GM12878 (cell line): Measurements from ENCODE around the gene PSORS1C2. TPM values are rescaled to one million over a fixed set of nuclear protein-coding genes. Genes with fewer than 3 reads are reported as not detected.

Source experiments
- ATAC-seq: fragments of 200-7000 bp; cut with Tn5 transposase; 3 replicates; pipeline ENCODE4 v1.9.1; 2020; ENCODE audit warnings: mild to moderate bottlenecking, moderate library complexity
- BruUV-seq: library from RNA; stranded (reverse); fragments of 400-500 nt; replicated peaks from 2 replicates; lab custom pipeline; 2021; lab: Mats Ljungman, UMichigan
- CTCF ChIA-PET: fragments of 300-600 bp; sonication (Branson Sonifier 250); formaldehyde crosslinking; extraction: SDS; loops from one replicate; lab custom pipeline; 2021; ENCODE audit warnings: inconsistent platforms; lab: Yijun Ruan, JAX
- POLR2A ChIA-PET: fragments of 350-600 bp; formaldehyde crosslinking; extraction: SDS; loops from one replicate; lab custom pipeline; 2021; ENCODE audit warnings: inconsistent platforms; lab: Charles Lee
- RAD21 ChIA-PET: fragments of 300-600 bp; sonication (Branson Sonifier 250); formaldehyde crosslinking; loops from one replicate; lab custom pipeline; 2023; ENCODE audit warnings: antibody characterized with exemption; ENCODE audit not compliant: unreplicated experiment; lab: Charles Lee
- SMC1A ChIA-PET: fragments of 300-600 bp; sonication (Branson Sonifier 250); formaldehyde crosslinking; loops from one replicate; lab custom pipeline; 2023; ENCODE audit not compliant: unreplicated experiment, uncharacterized antibody; lab: Charles Lee
- DNase-seq: peaks from one replicate; pipeline ENCODE4 v3.0.0-alpha.2; 2011; ENCODE audit warnings: low read depth, low spot score
- FAIRE-seq: peaks from 3 replicates; lab custom pipeline; 2011; peaks lifted over from hg19 to GRCh38; lab: Jason Lieb, UNC
- H2AFZ ChIP-seq: 2 replicates; pipeline ENCODE4 v1.6.0; 2011; ENCODE audit warnings: low read depth, low read length, control low read depth; ENCODE audit not compliant: control insufficient read depth
- H3K27ac ChIP-seq: 2 replicates; pipeline ENCODE4 v1.5.1; 2011; ENCODE audit warnings: control low read depth; ENCODE audit not compliant: control insufficient read depth, insufficient read depth
- H3K27me3 ChIP-seq, 2 experiments: replicated peaks in 1 of 2; 2 replicates each; pipeline versions ENCODE4 v1.6.0 to v1.6.1; 2011; ENCODE audit warnings: low read length in 1 of 2; ENCODE audit not compliant: control insufficient read depth in 2 of 2, insufficient read depth in 2 of 2
- H3K36me3 ChIP-seq, 2 experiments: 2 replicates each; pipeline ENCODE4 v1.5.1; 2011; ENCODE audit warnings: low read length in 1 of 2; ENCODE audit not compliant: control insufficient read depth in 2 of 2, insufficient read depth in 2 of 2
- H3K4me1 ChIP-seq: 2 replicates; pipeline ENCODE4 v1.6.1; 2011; ENCODE audit warnings: mild to moderate bottlenecking, low read length, moderate library complexity, mixed read lengths; ENCODE audit not compliant: control insufficient read depth, insufficient read depth
- H3K4me2 ChIP-seq: 2 replicates; pipeline ENCODE4 v1.6.0; 2011; ENCODE audit warnings: control low read depth; ENCODE audit not compliant: control insufficient read depth, insufficient read depth
- H3K4me3 ChIP-seq: fragments of 200-600 bp; sonication (generic); 2 replicates; pipeline ENCODE4 v1.5.1; 2016
- H3K79me2 ChIP-seq: 2 replicates; pipeline ENCODE4 v1.6.0; 2011; ENCODE audit warnings: low read length; ENCODE audit not compliant: control insufficient read depth, insufficient read depth
- H3K9ac ChIP-seq: 2 replicates; pipeline ENCODE4 v1.8.0; 2011; ENCODE audit warnings: low read length, control low read depth, mixed read lengths; ENCODE audit not compliant: control insufficient read depth, insufficient read depth
- H3K9me3 ChIP-seq: replicated peaks from 3 replicates; pipeline ENCODE4 v1.5.1; 2011; ENCODE audit warnings: mild to moderate bottlenecking, low read length; ENCODE audit not compliant: control insufficient read depth, insufficient read depth
- H4K20me1 ChIP-seq: 2 replicates; pipeline ENCODE4 v1.6.0; 2011; ENCODE audit not compliant: control insufficient read depth, insufficient read depth
- BRCA1 ChIP-seq: IDR thresholded peaks from 2 replicates; pipeline ENCODE4 v1.6.1; 2011; ENCODE audit warnings: low read depth, low read length, improper control_type of control experiment
- CREM ChIP-seq: IDR thresholded peaks from 2 replicates; pipeline ENCODE4 v1.6.1; 2014; ENCODE audit warnings: antibody characterized with exemption, low read depth
- E2F4 ChIP-seq: IDR thresholded peaks from 2 replicates; pipeline ENCODE4 v1.6.1; 2012; ENCODE audit warnings: low read depth, low read length, improper control_type of control experiment
- EP300 ChIP-seq, 2 experiments: fragments of 150-350 bp in 1 of 2; IDR thresholded peaks; 2 replicates each; pipeline ENCODE4 v1.6.1; 2011 to 2012; ENCODE audit warnings: low read depth in 2 of 2, low read length in 2 of 2, borderline replicate concordance in 1 of 2, improper control_type of control experiment in 1 of 2, inconsistent platforms in 1 of 2; ENCODE audit not compliant: control insufficient read depth in 1 of 2
- FOXM1 ChIP-seq: IDR thresholded peaks from 2 replicates; pipeline ENCODE4 v1.6.1; 2012; ENCODE audit warnings: low read depth, mild to moderate bottlenecking, inconsistent platforms, low read length, moderate library complexity
- IKZF1 ChIP-seq: fragments of 450-650 bp; conservative IDR thresholded peaks from 2 replicates; pipeline ENCODE4 v1.6.1; 2017; ENCODE audit warnings: antibody characterized with exemption, mild to moderate bottlenecking
- IRF4 ChIP-seq: IDR thresholded peaks from 2 replicates; pipeline ENCODE4 v1.6.1; 2011; ENCODE audit warnings: low read depth, low read length
- JUND ChIP-seq: IDR thresholded peaks from 2 replicates; pipeline ENCODE4 v1.6.1; 2012; ENCODE audit warnings: low read depth, mild to moderate bottlenecking, low read length, improper control_type of control experiment, moderate library complexity
- KDM1A ChIP-seq: fragments of 200-600 bp; sonication (generic); IDR thresholded peaks from 2 replicates; pipeline ENCODE4 v1.6.1; 2016; ENCODE audit warnings: borderline replicate concordance
- MYB ChIP-seq: fragments of 150-350 bp; IDR thresholded peaks from 2 replicates; pipeline ENCODE4 v1.6.1; 2014; ENCODE audit warnings: mild to moderate bottlenecking, low read depth, low read length, borderline replicate concordance
- MYC ChIP-seq: IDR thresholded peaks from 2 replicates; pipeline ENCODE4 v1.6.1; 2011; ENCODE audit warnings: mild to moderate bottlenecking, low read length, moderate library complexity, inconsistent platforms; ENCODE audit not compliant: insufficient read depth, insufficient replicate concordance, insufficient read length, severe bottlenecking
- NR2C1 ChIP-seq: fragments of 450-650 bp; IDR thresholded peaks from 2 replicates; pipeline ENCODE4 v1.6.1; 2017; ENCODE audit warnings: antibody characterized with exemption, mild to moderate bottlenecking, moderate library complexity
- NR2F1 ChIP-seq: fragments of 450-650 bp; conservative IDR thresholded peaks from 2 replicates; pipeline ENCODE4 v1.6.1; 2017; ENCODE audit warnings: mild to moderate bottlenecking
- RUNX3 ChIP-seq: IDR thresholded peaks from 2 replicates; pipeline ENCODE4 v1.6.1; 2012; ENCODE audit warnings: low read length, inconsistent platforms
- SIX5 ChIP-seq: IDR thresholded peaks from 2 replicates; pipeline ENCODE4 v1.6.1; 2011; ENCODE audit warnings: mild to moderate bottlenecking, low read depth, low read length, moderate library complexity; ENCODE audit not compliant: severe bottlenecking
- SMC3 ChIP-seq: IDR thresholded peaks from 2 replicates; pipeline ENCODE4 v1.6.1; 2011; ENCODE audit warnings: low read length, improper control_type of control experiment, borderline replicate concordance
- TCF7 ChIP-seq: IDR thresholded peaks from 2 replicates; pipeline ENCODE4 v1.6.1; 2014; ENCODE audit warnings: antibody characterized with exemption, borderline replicate concordance
- ZBED1 ChIP-seq: IDR thresholded peaks from 2 replicates; pipeline ENCODE4 v1.6.1; 2016; ENCODE audit warnings: borderline replicate concordance
- ZBTB33 ChIP-seq: fragments of 450-650 bp; IDR thresholded peaks from 2 replicates; pipeline ENCODE4 v1.6.1; 2017; ENCODE audit warnings: mild to moderate bottlenecking
- ZNF217 ChIP-seq: fragments of 450-650 bp; IDR thresholded peaks from 2 replicates; pipeline ENCODE4 v1.6.1; 2017; ENCODE audit warnings: antibody characterized with exemption, mild to moderate bottlenecking
- WGBS: methylation state at CpG from one replicate; pipeline ENCODE4 v1.1.6; 2016; ENCODE audit warnings: low lambda C conversion rate; ENCODE audit not compliant: insufficient replicate concordance, insufficient coverage; ENCODE audit errors: missing lambda C conversion rate; 5-methylcytosine and 5-hydroxymethylcytosine counted together
- in situ Hi-C: fragments of 300-500 bp; cut with MboI; formaldehyde crosslinking; loops from 9 replicates; pipeline ENCODE4 v1.14.3; 2018; ENCODE audit warnings: mixed read lengths
- intact Hi-C: fragments of 100-400 bp; cut with micrococcal nuclease; formaldehyde crosslinking; loops from one replicate; pipeline ENCODE4 v1.14.2; 2022; ENCODE audit not compliant: unreplicated experiment
- polyA plus RNA-seq, 11 experiments: library from polyadenylated mRNA; depleted of rRNA in 4 of 11; unstranded in 6 of 11; stranded (reverse) in 5 of 11; fragments of >200 nt; fragmentation: Nextera tagmentation in 4 of 11; fragmentation: Illumina TruSeq in 1 of 11; extraction: Ambion mirVana in 4 of 11; extraction: Trizol in 1 of 11; gene quantifications; 1 replicate in 1 of 11; 2 replicates in 10 of 11; pipeline versions ENCODE4 v1.2.1 to v1.2.3, GENCODE V29; 2011 to 2016; ENCODE audit warnings: inconsistent platforms in 2 of 11, missing spikeins in 2 of 11, low read depth in 1 of 11
- total RNA-seq, 4 experiments: library from RNA; depleted of rRNA in 3 of 4; stranded (reverse); fragments of >200 nt in 3 of 4; fragmentation: Illumina TruSeq in 1 of 4; extraction: Trizol in 1 of 4; gene quantifications; 2 replicates each; pipeline versions ENCODE4 v1.2.1 to v1.2.3, GENCODE V29; 2013 to 2021

The PSORS1C2 gene
- total and polyA plus RNA-seq, 10 of the 15 experiments (the other 5 are each of a cell fraction or from before 2014, with no cell fraction given), result not detected

- TF ChIP-seq TCF7, result no peak
- no peak for TF ChIP-seq JUND
- no peak for TF ChIP-seq SIX5
- no peak for TF ChIP-seq BRCA1
- no peak for TF ChIP-seq NR2C1
- no peak for TF ChIP-seq MYB
These were observed 40.1 kb upstream of the PSORS1C2 start (continued) for GRCh38 chr6:31179042-31179386.

GRCh38 chr6:31178143-31179041 is 39.5 kb upstream of the PSORS1C2 start:
- CTCF ChIA-PET, result interaction anchor here (0.6 to 1.0 kb wide), 2 partner anchors 18 to 221 kb away, joined by 3 read pairs; no protein-coding TSS in a partner anchor
- WGBS, result 11% methylated on average over 8 of the region's 8 CpGs
- Histone ChIP-seq H3K4me1 (peaks cover 14% of the 10 kb centered on the region), H4K20me1 (no peaks in the 10 kb centered on the region), H3K36me3 (0 out of 4 replicates have a peak, but pooled peaks cover 0 to 2% of the 10 kb centered on the region in 2 experiments), H3K9ac (no peak overlapping the region), H3K79me2 (no peaks in the 10 kb centered on the region; the same call in none of the 2 replicates), H2AFZ (peak overlapping the region; percentile 48), H3K27ac (peak overlapping the region; percentile 33), H3K4me2 (peak overlapping the region; percentile 80), H3K4me3 (no peak overlapping the region), H3K9me3 (no peaks in the 10 kb centered on the region), H3K27me3 (no peaks in the 10 kb centered on the region)
- FAIRE-seq (peak; percentile 70), ATAC-seq (peak; percentile 88), DNase-seq (no peak)
- POLR2A ChIA-PET, result interaction anchor here (0.8 kb wide), 1 partner anchor 16 kb away, joined by 3 read pairs; no protein-coding TSS in a partner anchor
- RAD21 ChIA-PET, result interaction anchor here (1.2 kb wide), 1 partner anchor 13 kb away, joined by 3 read pairs; no protein-coding TSS in a partner anchor
- in situ Hi-C loops (no loop called here), intact Hi-C loops (no loop called here)
- SMC1A ChIA-PET, result interaction anchor here (1.0 kb wide), 2 partner anchors 12 to 15 kb away, joined by 3 read pairs; no protein-coding TSS in a partner anchor
- BruUV-seq, result no TSS peak
- TF ChIP-seq ZBED1, result 0 out of 2 replicates have a peak, but pooled peaks have one; percentile 18
- peak; percentile 44; the same call in 1 of the 2 replicates for TF ChIP-seq NR2F1
- TF ChIP-seq EP300 (IDR thresholded peaks at IDR 0.05; ENCODE audit: borderline replicate concordance in 1 of 2, control insufficient read depth in 1 of 2, low read depth in 2 of 2, low read length in 2 of 2), result no peak
- peak; percentile 29; the same call in 1 of the 2 replicates for TF ChIP-seq FOXM1
- TF ChIP-seq TCF7, result 0 out of 2 replicates have a peak, but pooled peaks have one; percentile 33
- peak; percentile 34; the same call in 1 of the 2 replicates for TF ChIP-seq IKZF1
- TF ChIP-seq SMC3, result no peak
- TF ChIP-seq RUNX3, result peak; percentile 34; the same call in 1 of the 2 replicates
- peak; percentile 29; the same call in 1 of the 2 replicates for TF ChIP-seq IRF4
- TF ChIP-seq MYC, result no peak
- no peak for TF ChIP-seq ZNF217
- no peak for TF ChIP-seq KDM1A
- TF ChIP-seq SIX5, result no peak
- TF ChIP-seq E2F4, result no peak
- TF ChIP-seq ZBTB33, result no peak
- peak; percentile 16; the same call in 1 of the 2 replicates for TF ChIP-seq CREM
